Right lobe of liver (tissue), 4 donors: ENCODE results near the gene KDM4C.

Experiments used
- POLR2A ChIP-seq: fragments of 450-650 bp; IDR thresholded peaks from one replicate; pipeline ENCODE4 v1.6.1; 2017; ENCODE audit warnings: antibody characterized with exemption, mild to moderate bottlenecking
- TF ChIP-seq, protein P1 (sequence below), 4 donors: fragments of 200-600 bp in 3 of 4; fragments of 450-650 bp in 1 of 4; IDR thresholded peaks; one replicate each; pipeline versions ENCODE4 v1.5.1 to v1.8.0; 2016 to 2022; ENCODE audit warnings: antibody characterized with exemption in 4 of 4, mild to moderate bottlenecking in 2 of 4
- donor health status: DM: no; HTN: no; CAD: no.
- donor health status: DM: no; HTN: no; CAD: no.
- donor health status: DM: no; HTN: yes; CAD: no.

DNA sequence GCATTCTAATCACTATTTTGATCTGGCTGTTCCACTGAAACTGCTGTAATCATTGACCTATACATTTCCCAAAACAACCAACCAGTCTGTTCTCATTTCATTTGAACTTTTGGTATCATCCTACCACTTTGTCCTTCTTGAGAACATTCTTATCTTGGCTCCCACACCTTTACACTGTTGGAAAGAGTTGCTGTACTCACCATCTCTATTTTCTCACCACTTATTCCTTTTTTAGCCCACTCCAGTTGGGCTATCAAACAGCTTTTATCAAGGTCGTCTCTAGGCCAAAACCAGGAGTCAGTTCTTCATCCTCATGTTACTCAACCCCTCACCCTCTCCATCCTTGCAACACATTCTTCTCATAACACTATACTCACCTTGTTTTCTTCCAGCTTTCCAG, 170.1 kb downstream of the KDM4C start:
- TF ChIP-seq POLR2A, result no peak
- TF ChIP-seq, protein P1, sequence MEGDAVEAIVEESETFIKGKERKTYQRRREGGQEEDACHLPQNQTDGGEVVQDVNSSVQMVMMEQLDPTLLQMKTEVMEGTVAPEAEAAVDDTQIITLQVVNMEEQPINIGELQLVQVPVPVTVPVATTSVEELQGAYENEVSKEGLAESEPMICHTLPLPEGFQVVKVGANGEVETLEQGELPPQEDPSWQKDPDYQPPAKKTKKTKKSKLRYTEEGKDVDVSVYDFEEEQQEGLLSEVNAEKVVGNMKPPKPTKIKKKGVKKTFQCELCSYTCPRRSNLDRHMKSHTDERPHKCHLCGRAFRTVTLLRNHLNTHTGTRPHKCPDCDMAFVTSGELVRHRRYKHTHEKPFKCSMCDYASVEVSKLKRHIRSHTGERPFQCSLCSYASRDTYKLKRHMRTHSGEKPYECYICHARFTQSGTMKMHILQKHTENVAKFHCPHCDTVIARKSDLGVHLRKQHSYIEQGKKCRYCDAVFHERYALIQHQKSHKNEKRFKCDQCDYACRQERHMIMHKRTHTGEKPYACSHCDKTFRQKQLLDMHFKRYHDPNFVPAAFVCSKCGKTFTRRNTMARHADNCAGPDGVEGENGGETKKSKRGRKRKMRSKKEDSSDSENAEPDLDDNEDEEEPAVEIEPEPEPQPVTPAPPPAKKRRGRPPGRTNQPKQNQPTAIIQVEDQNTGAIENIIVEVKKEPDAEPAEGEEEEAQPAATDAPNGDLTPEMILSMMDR (IDR thresholded peaks at IDR 0.05), result no peak
